ENCODE results near the gene GRIN2D.
A peak's percentile ranks its signal among the peaks of the same experiment; 100 is the strongest.

Gene GRIN2D

GRCh38 chr19:48393559-48394330 is at the start of gene GRIN2D:
TSS of gene GRIN2D (plus strand) at chr19:48393668. CDS start at chr19:48398393, 4,725 bp downstream.
- peak within 1 kb of the TSS; percentile 34 for H3K4me3 ChIP-seq (replicated peaks; ENCODE audit: low read depth, low read length)

GRCh38 chr19:48344892-48345291 is 48.6 kb upstream of the GRIN2D start:
- TF ChIP-seq CTCF (IDR thresholded peaks at IDR 0.05; ENCODE audit: low read length, missing control alignments), result no peak
- no peak overlapping the region for H3K4me3 ChIP-seq (replicated peaks; ENCODE audit: low read depth, low read length)
- DNase-seq (ENCODE audit: low read depth), result no peak

More at GRCh38 chr19:48393559-48394330, at the start of gene GRIN2D:
- no peak for TF ChIP-seq CTCF (IDR thresholded peaks at IDR 0.05; ENCODE audit: low read length, missing control alignments)
- peak; percentile 42 for DNase-seq (ENCODE audit: low read depth)

GRCh38 chr19:48346191-48346590 is 47.3 kb upstream of the GRIN2D start:
- no peak for TF ChIP-seq CTCF (IDR thresholded peaks at IDR 0.05; ENCODE audit: low read length, missing control alignments)
- H3K4me3 ChIP-seq (replicated peaks; ENCODE audit: low read depth, low read length), result no peak overlapping the region
- DNase-seq (ENCODE audit: low read depth), result no peak

GRCh38 chr19:48348045-48348444 is 45.4 kb upstream of the GRIN2D start:
- DNase-seq (ENCODE audit: low read depth), result no peak
- no peak for TF ChIP-seq CTCF (IDR thresholded peaks at IDR 0.05; ENCODE audit: low read length, missing control alignments)
- H3K4me3 ChIP-seq (replicated peaks; ENCODE audit: low read depth, low read length), result no peak overlapping the region

- no peak for DNase-seq (ENCODE audit: low read depth)
- no peak for TF ChIP-seq CTCF (IDR thresholded peaks at IDR 0.05; ENCODE audit: low read length, missing control alignments)
- H3K4me3 ChIP-seq (replicated peaks; ENCODE audit: low read depth, low read length), result no peak overlapping the region
Observed at GRCh38 chr19:48348737-48349136, 44.7 kb upstream of the GRIN2D start.

- DNase-seq (ENCODE audit: low read depth), result no peak
- TF ChIP-seq CTCF (IDR thresholded peaks at IDR 0.05; ENCODE audit: low read length, missing control alignments), result no peak
- H3K4me3 ChIP-seq (replicated peaks; ENCODE audit: low read depth, low read length), result no peak overlapping the region
Observed at GRCh38 chr19:48350856-48351255, 42.6 kb upstream of the GRIN2D start.

- TF ChIP-seq CTCF (IDR thresholded peaks at IDR 0.05; ENCODE audit: low read length, missing control alignments), result peak; percentile 78
- peak; percentile 65 for DNase-seq (ENCODE audit: low read depth)
- no peak overlapping the region for H3K4me3 ChIP-seq (replicated peaks; ENCODE audit: low read depth, low read length)
Observed at GRCh38 chr19:48351341-48351752, 42.1 kb upstream of the GRIN2D start.

Measured in fibroblast of pulmonary artery (primary cell).